OCI-LY1 (cell line): ENCODE measurements around the gene PTPN22.
A peak's percentile ranks its signal among the peaks of the same experiment; 100 is the strongest.

Experiments
- H2AFZ ChIP-seq: fragments of 200-600 bp; sonication (generic), shearing (Covaris generic); 2 replicates; pipeline ENCODE4 v1.6.0; 2014; ENCODE audit warnings: antibody characterized with exemption, mild to moderate bottlenecking, low read length
- H3F3A ChIP-seq: fragments of 200-600 bp; sonication (generic), shearing (Covaris generic); 2 replicates; pipeline ENCODE4 v1.6.0; 2014; ENCODE audit warnings: mild to moderate bottlenecking, antibody characterized with exemption, low read length, moderate library complexity; ENCODE audit not compliant: insufficient read depth
- H3K27ac ChIP-seq: fragments of 200-600 bp; sonication (generic); 2 replicates; pipeline ENCODE4 v1.5.1; 2014; ENCODE audit warnings: low read length, mixed run types, mild to moderate bottlenecking, low read depth; ENCODE audit not compliant: poor library complexity, severe bottlenecking
- H3K27me3 ChIP-seq: fragments of 200-600 bp; sonication (generic); 2 replicates; pipeline ENCODE4 v1.6.0; 2014; ENCODE audit warnings: antibody characterized with exemption, mild to moderate bottlenecking, low read length, moderate library complexity; ENCODE audit not compliant: insufficient read depth
- H3K36me3 ChIP-seq: fragments of 200-600 bp; sonication (generic); 2 replicates; pipeline ENCODE4 v1.6.1; 2014; ENCODE audit warnings: mild to moderate bottlenecking, antibody characterized with exemption, low read length, moderate library complexity, mixed read lengths; ENCODE audit not compliant: insufficient read depth
- H3K4me1 ChIP-seq: fragments of 200-600 bp; sonication (generic); 2 replicates; pipeline ENCODE4 v1.5.1; 2014; ENCODE audit warnings: mild to moderate bottlenecking, low read length, moderate library complexity; ENCODE audit not compliant: insufficient read depth, severe bottlenecking
- H3K4me2 ChIP-seq: fragments of 200-600 bp; sonication (generic), shearing (Covaris generic); 2 replicates; pipeline ENCODE4 v1.6.1; 2014; ENCODE audit warnings: low read length
- H3K4me3 ChIP-seq: fragments of 200-600 bp; sonication (generic); 2 replicates; pipeline ENCODE4 v1.5.1; 2014; ENCODE audit warnings: low read length, low read depth, mild to moderate bottlenecking, mixed read lengths; ENCODE audit not compliant: poor library complexity, severe bottlenecking
- H3K79me2 ChIP-seq: fragments of 200-600 bp; shearing (Covaris generic); 2 replicates; pipeline ENCODE4 v1.6.1; 2016; ENCODE audit warnings: mixed run types, low read length, mixed read lengths; ENCODE audit not compliant: insufficient read depth
- H3K9ac ChIP-seq: fragments of 200-600 bp; sonication (generic), shearing (Covaris generic); 2 replicates; pipeline ENCODE4 v1.6.1; 2014; ENCODE audit warnings: mild to moderate bottlenecking, low read length, mixed read lengths
- H3K9me2 ChIP-seq: fragments of 200-600 bp; sonication (generic), shearing (Covaris generic); 2 replicates; pipeline ENCODE4 v1.6.1; 2014; ENCODE audit warnings: low read depth, mild to moderate bottlenecking, low read length, mixed read lengths
- H3K9me3 ChIP-seq: fragments of 200-600 bp; shearing (Covaris generic); 2 replicates; pipeline ENCODE4 v1.6.1; 2014; ENCODE audit warnings: low read length, mixed read lengths
- H4K20me1 ChIP-seq: fragments of 200-600 bp; sonication (generic), shearing (Covaris generic); 2 replicates; pipeline ENCODE4 v1.6.0; 2016; ENCODE audit warnings: mild to moderate bottlenecking, low read length; ENCODE audit not compliant: insufficient read depth
- CTCF ChIP-seq: fragments of 200-600 bp; sonication (generic), shearing (Covaris generic); IDR thresholded peaks from 2 replicates; pipeline ENCODE4 v1.5.1; 2017; ENCODE audit warnings: mild to moderate bottlenecking, antibody characterized with exemption, low read length, moderate library complexity, mixed read lengths
- EZH2 ChIP-seq: fragments of 200-600 bp; sonication (generic), shearing (Covaris generic); IDR thresholded peaks from 2 replicates; pipeline ENCODE4 v1.8.0; 2017; ENCODE audit warnings: borderline replicate concordance, mixed run types, mild to moderate bottlenecking, antibody characterized with exemption, low read length, moderate library complexity, mixed read lengths

Gene PTPN22

GRCh38 chr1:113812661-113813135 lies 58.8 kb downstream of the PTPN22 start:
- no peaks in the 10 kb centered on the region for H3K9me2 ChIP-seq
- H3K9ac ChIP-seq = peak overlapping the region; percentile 75
- peak overlapping the region; percentile 80 for H3K4me2 ChIP-seq
- H2AFZ ChIP-seq = no peak overlapping the region
- H3K4me1 ChIP-seq = peaks cover 32% of the 10 kb centered on the region
- H3K27me3 ChIP-seq = no peaks in the 10 kb centered on the region
- peak overlapping the region; percentile 94 for H3K27ac ChIP-seq
- H3K4me3 ChIP-seq = peak overlapping the region; percentile 86
- H4K20me1 ChIP-seq = no peaks in the 10 kb centered on the region
- H3F3A ChIP-seq = no peaks in the 10 kb centered on the region
- H3K79me2 ChIP-seq = peaks cover 38% of the 10 kb centered on the region
- H3K9me3 ChIP-seq = no peaks in the 10 kb centered on the region
- TF ChIP-seq CTCF (no peak), EZH2 (no peak)
- peaks cover 40% of the 10 kb centered on the region for H3K36me3 ChIP-seq

GRCh38 chr1:113811888-113812660 lies 59.4 kb downstream of the PTPN22 start, which contains the start of gene RSBN1:
Gene RSBN1 (minus strand): TSS chr1:113812476. CDS start chr1:113812412, 64 bp downstream.
- Histone ChIP-seq H3K9me3 (no peaks in the 10 kb centered on the region), H3K4me2 (peak within 1 kb of the TSS; percentile 80), H3F3A (no peaks in the 10 kb centered on the region), H3K27me3 (no peaks in the 10 kb centered on the region), H2AFZ (no peak within 1 kb of the TSS), H3K27ac (peak within 1 kb of the TSS; percentile 94), H3K4me3 (peak within 1 kb of the TSS; percentile 86), H3K9ac (peak within 1 kb of the TSS; percentile 92), H4K20me1 (no peaks in the 10 kb centered on the region), H3K79me2 (peaks cover 42% of the 10 kb centered on the region), H3K36me3 (peaks cover 34% of the 10 kb centered on the region), H3K9me2 (no peaks in the 10 kb centered on the region), H3K4me1 (peaks cover 32% of the 10 kb centered on the region)
- TF ChIP-seq EZH2 (no peak), CTCF (no peak)

- Histone ChIP-seq H2AFZ (no peak overlapping the region), H3K79me2 (peaks cover 50% of the 10 kb centered on the region), H3K4me2 (peak overlapping the region; percentile 80), H3K9me3 (no peaks in the 10 kb centered on the region), H3K27me3 (no peaks in the 10 kb centered on the region), H4K20me1 (no peaks in the 10 kb centered on the region), H3K9ac (peak overlapping the region; percentile 92), H3F3A (no peaks in the 10 kb centered on the region), H3K4me3 (peak overlapping the region; percentile 86), H3K36me3 (peaks cover 27% of the 10 kb centered on the region), H3K27ac (peak overlapping the region; percentile 70), H3K4me1 (peaks cover 33% of the 10 kb centered on the region), H3K9me2 (no peaks in the 10 kb centered on the region)
- TF ChIP-seq EZH2 (no peak), CTCF (no peak)
Observed at GRCh38 chr1:113811156-113811887, 60.2 kb downstream of the PTPN22 start.
